Sigmoid colon (tissue), 7 donors: ENCODE results near the gene FAM9C. TPM values are rescaled to one million over a fixed set of nuclear protein-coding genes. Genes with fewer than 3 reads are reported as not detected.

ENCODE experiments used
- DNase-seq: peaks from one replicate; pipeline ENCODE4 v3.0.0-alpha.2; 2019
- H3K27ac ChIP-seq, 4 donors: fragments of 200-600 bp; sonication (generic); one replicate each; pipeline ENCODE4 v1.5.1; 2016 to 2019; ENCODE audit warnings: mild to moderate bottlenecking in 1 of 4
- H3K27me3 ChIP-seq, 3 donors: fragments of 200-600 bp; sonication (generic); one replicate each; pipeline ENCODE4 v1.5.1; 2019; ENCODE audit warnings: mild to moderate bottlenecking in 1 of 3
- H3K36me3 ChIP-seq, 4 donors: fragments of 200-600 bp; sonication (generic); one replicate each; pipeline ENCODE4 v1.5.1; 2016 to 2019
- H3K4me1 ChIP-seq, 4 donors: fragments of 200-600 bp; sonication (generic); one replicate each; pipeline ENCODE4 v1.5.1; 2017 to 2019
- H3K4me3 ChIP-seq, 4 donors: fragments of 200-600 bp; sonication (generic); one replicate each; pipeline ENCODE4 v1.5.1; 2017 to 2019; ENCODE audit warnings: mild to moderate bottlenecking in 2 of 4, moderate library complexity in 1 of 4
- H3K9me3 ChIP-seq, 4 donors: fragments of 200-600 bp in 3 of 4; sonication (generic) in 3 of 4; one replicate each; pipeline versions ENCODE4 v1.5.1 to v1.6.1; 2013 to 2019
- EP300 ChIP-seq, 4 donors: sonication (generic); formaldehyde crosslinking; IDR thresholded peaks; one replicate each; pipeline ENCODE4 v1.6.1; 2017; ENCODE audit warnings: antibody characterized with exemption in 4 of 4
- POLR2A ChIP-seq, 2 donors: fragments of 450-650 bp; IDR thresholded peaks; one replicate each; pipeline ENCODE4 v1.6.1; 2016; ENCODE audit warnings: antibody characterized with exemption in 2 of 2, mild to moderate bottlenecking in 2 of 2, moderate library complexity in 2 of 2
- POLR2AphosphoS5 ChIP-seq, 4 donors: sonication (generic); formaldehyde crosslinking; IDR thresholded peaks; one replicate each; pipeline ENCODE4 v1.6.1; 2017; ENCODE audit warnings: antibody characterized with exemption in 4 of 4
- WGBS, 2 donors: extraction: QIAGEN DNeasy Blood & Tissue Kit; methylation state at CpG; one replicate each; pipeline ENCODE4 v1.1.7; 2013; 5-methylcytosine and 5-hydroxymethylcytosine counted together
- intact Hi-C: fragments of 100-400 bp; cut with DNase I; formaldehyde crosslinking; loops from one replicate; pipeline ENCODE4 v1.15.1; 2023
- polyA plus RNA-seq, 3 donors: library from polyadenylated mRNA; stranded (reverse); fragments of 200-250 nt; gene quantifications; one replicate each; pipeline ENCODE4 v1.2.3, GENCODE V29; 2013
- total RNA-seq, 4 donors: library from RNA; depleted of rRNA; stranded (reverse); fragments of >200 nt; gene quantifications; one replicate each; pipeline ENCODE4 v1.1.0, GENCODE V29; 2016
- TF ChIP-seq, protein P1 (sequence below), 4 experiments: fragments of 450-650 bp in 3 of 4; fragments of 200-600 bp in 1 of 4; IDR thresholded peaks; one replicate each; pipeline ENCODE4 v1.5.1; 2016 to 2019; ENCODE audit warnings: antibody characterized with exemption in 4 of 4, mild to moderate bottlenecking in 3 of 4, moderate library complexity in 2 of 4
- donor health status: healthy with polysubstance abuse.
- donor health status: Bipolar disorder and iron deficiency.
- donor health status: healthy.

FAM9C gene
- total and polyA plus RNA-seq, 7 donors = 0.17 TPM; not detected in 6

DNA sequence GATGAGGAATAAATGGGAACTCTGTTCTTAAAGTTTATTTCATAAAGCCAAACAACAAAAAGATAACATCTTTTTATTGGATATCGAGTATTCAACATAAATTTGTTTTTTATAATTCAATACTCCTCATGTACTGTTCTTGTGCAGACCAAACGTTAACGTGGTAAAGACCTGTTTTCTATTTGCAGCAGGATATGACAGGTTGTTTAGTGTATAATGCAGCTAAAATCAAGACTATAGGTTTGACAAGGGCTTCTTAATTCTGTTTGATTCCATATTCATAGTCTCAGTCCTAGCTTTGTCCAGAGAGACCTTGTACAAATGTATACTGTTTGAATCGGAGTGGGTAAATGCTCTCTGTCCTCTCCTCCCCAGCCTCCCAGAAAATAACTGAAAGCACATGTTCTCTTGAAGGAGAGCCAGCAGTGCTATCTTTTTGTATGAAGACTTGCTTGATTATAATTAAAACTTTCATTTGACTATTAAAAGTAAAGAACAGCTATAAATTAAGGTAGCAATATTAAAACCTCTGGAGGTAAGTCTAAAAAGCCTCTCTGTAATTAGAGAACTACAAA is 51.8 kb downstream of the FAM9C start:
- no peaks in the 10 kb centered on the region for H3K9me3 ChIP-seq
- H3K4me3 ChIP-seq = no peak overlapping the region
- H3K36me3 ChIP-seq = no peaks in the 10 kb centered on the region
- H3K27ac ChIP-seq = no peak overlapping the region
- TF ChIP-seq POLR2AphosphoS5 (IDR thresholded peaks at IDR 0.05) = no peak
- TF ChIP-seq, protein P1, sequence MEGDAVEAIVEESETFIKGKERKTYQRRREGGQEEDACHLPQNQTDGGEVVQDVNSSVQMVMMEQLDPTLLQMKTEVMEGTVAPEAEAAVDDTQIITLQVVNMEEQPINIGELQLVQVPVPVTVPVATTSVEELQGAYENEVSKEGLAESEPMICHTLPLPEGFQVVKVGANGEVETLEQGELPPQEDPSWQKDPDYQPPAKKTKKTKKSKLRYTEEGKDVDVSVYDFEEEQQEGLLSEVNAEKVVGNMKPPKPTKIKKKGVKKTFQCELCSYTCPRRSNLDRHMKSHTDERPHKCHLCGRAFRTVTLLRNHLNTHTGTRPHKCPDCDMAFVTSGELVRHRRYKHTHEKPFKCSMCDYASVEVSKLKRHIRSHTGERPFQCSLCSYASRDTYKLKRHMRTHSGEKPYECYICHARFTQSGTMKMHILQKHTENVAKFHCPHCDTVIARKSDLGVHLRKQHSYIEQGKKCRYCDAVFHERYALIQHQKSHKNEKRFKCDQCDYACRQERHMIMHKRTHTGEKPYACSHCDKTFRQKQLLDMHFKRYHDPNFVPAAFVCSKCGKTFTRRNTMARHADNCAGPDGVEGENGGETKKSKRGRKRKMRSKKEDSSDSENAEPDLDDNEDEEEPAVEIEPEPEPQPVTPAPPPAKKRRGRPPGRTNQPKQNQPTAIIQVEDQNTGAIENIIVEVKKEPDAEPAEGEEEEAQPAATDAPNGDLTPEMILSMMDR (IDR thresholded peaks at IDR 0.05) = no peak
- no peak for TF ChIP-seq EP300 (IDR thresholded peaks at IDR 0.05)
- TF ChIP-seq POLR2A (IDR thresholded peaks at IDR 0.05) = no peak
- intact Hi-C loops = no loop called here
- no peaks in the 10 kb centered on the region for H3K27me3 ChIP-seq
- no peak for DNase-seq
- WGBS, 2 donors = 63 to 80% methylated on average over 4 of the region's 4 CpGs
- peaks cover 0 to 14% (median 4%) of the 10 kb centered on the region in 4 donors for H3K4me1 ChIP-seq

DNA sequence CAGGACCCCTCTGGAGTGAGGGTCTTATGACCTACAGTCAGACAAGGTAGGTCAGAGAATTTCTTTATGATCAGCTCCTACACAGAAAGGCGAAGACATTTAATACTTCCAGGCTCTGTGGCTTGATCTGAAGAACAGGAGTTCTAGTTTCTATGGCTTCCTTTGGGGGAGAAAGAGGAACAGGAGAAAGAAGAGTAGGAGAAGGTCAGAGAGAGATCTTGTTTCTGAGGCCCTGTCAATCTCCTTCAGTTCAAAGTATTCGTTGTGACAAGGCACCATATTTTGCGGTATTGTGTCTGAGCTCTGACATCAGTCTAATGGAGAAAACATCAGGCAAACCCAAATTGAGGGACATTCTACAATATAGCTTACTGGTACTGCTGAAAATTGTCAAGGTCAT is 52.8 kb downstream of the FAM9C start:
- Histone ChIP-seq H3K4me1 (peaks cover 0 to 14% (median 4%) of the 10 kb centered on the region in 4 donors), H3K4me3 (no peak overlapping the region), H3K27me3 (no peaks in the 10 kb centered on the region), H3K9me3 (no peaks in the 10 kb centered on the region), H3K36me3 (no peaks in the 10 kb centered on the region), H3K27ac (no peak overlapping the region)
- TF ChIP-seq POLR2AphosphoS5 (IDR thresholded peaks at IDR 0.05) (no peak), EP300 (IDR thresholded peaks at IDR 0.05) (no peak), POLR2A (IDR thresholded peaks at IDR 0.05) (no peak)
- TF ChIP-seq, protein P1 (IDR thresholded peaks at IDR 0.05) = no peak
- no peak for DNase-seq
- intact Hi-C loops = no loop called here
- 95 to 96% methylated on average over 3 of the region's 3 CpGs for WGBS, 2 donors

DNA sequence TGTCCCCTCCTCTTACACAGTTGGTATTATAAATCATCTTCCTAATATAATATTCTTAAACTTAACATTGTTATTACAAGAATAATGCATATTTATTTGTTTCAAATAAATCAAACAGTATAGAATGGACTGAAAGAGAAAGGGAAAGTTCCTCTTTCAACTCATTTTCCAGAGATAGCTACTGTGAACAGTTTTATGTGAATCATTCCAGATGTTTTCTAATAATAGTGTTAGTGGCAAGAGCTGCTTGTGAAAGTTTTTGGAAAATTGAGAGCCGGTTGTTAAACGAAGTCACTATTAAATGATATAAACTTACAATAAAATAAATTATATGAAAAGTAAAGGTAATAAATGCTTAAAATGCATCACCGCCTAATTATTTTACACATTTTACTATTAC is 55.0 kb downstream of the FAM9C start:
- TF ChIP-seq POLR2AphosphoS5 (IDR thresholded peaks at IDR 0.05) = no peak
- intact Hi-C loops = no loop called here
- Histone ChIP-seq H3K27ac (no peak overlapping the region), H3K9me3 (no peaks in the 10 kb centered on the region), H3K27me3 (no peaks in the 10 kb centered on the region), H3K36me3 (no peaks in the 10 kb centered on the region), H3K4me3 (no peak overlapping the region), H3K4me1 (peaks cover 0 to 14% (median 4%) of the 10 kb centered on the region in 4 donors)
- 57 to 71% methylated on average over 3 of the region's 3 CpGs for WGBS, 2 donors
- DNase-seq = no peak

DNA sequence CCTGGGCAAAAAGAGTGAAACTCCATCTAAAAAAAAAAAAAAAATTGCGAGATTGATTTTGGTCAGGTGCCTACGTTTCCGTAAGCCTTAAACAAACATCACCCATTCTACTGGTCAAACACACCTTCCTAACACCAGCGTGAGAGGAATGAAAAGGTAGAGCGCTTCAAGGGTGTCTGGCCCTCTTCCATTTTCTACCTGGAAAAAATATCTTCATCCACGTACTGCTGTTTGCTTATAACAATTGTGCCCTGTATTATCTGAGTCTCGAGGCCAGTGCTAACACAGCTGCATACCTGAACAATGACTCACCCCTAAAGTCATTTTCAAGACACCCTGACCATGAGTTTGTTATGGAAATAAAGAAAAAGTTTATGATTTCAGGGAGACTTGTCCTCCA is 55.6 kb downstream of the FAM9C start:
- 14 to 73% methylated on average over 7 of the region's 7 CpGs for WGBS, 2 donors
- no peak for DNase-seq
- Histone ChIP-seq H3K9me3 (no peaks in the 10 kb centered on the region), H3K4me1 (peaks cover 0 to 14% (median 4%) of the 10 kb centered on the region in 4 donors), H3K27me3 (no peaks in the 10 kb centered on the region), H3K4me3 (no peak overlapping the region), H3K27ac (no peak overlapping the region), H3K36me3 (no peaks in the 10 kb centered on the region)
- intact Hi-C loops = no loop called here
- TF ChIP-seq POLR2A (IDR thresholded peaks at IDR 0.05) (no peak), EP300 (IDR thresholded peaks at IDR 0.05) (no peak), POLR2AphosphoS5 (IDR thresholded peaks at IDR 0.05) (no peak)
- TF ChIP-seq, protein P1 (IDR thresholded peaks at IDR 0.05) = no peak

DNA sequence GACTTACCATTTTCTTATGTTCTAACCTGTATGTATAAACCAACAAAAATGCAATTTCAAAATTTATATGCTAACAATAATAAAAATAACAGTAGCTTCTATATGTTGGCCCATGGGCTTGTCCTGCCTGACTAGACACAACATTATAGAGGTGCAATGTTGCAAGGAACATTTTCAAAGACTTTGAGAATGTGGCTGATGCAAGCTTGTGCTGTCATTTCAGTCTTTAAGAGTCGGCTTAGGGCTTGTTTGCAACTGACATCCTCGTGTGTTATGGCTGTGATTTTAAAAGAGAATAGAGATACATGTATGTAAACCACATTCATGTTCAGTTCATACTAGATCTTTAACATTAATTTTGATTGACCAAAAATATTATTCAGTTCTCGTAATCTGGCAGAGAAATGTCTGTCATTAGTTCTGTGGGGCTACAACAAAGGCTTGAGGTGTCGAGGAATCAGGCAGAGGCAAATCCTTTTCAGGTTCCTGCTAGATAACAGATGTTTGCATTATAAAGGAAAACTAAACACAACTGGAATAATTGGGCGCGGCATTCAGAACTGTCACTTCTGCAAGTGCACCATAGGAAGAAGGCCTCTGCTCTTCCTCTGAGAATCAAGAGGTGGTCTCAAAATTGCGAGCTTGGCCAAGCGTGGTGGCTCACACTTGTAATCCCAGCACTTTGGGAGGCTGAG is 56.4 kb downstream of the FAM9C start:
- Histone ChIP-seq H3K36me3 (no peaks in the 10 kb centered on the region), H3K4me3 (no peak overlapping the region), H3K9me3 (no peaks in the 10 kb centered on the region), H3K27me3 (no peaks in the 10 kb centered on the region), H3K4me1 (peaks cover 0 to 14% (median 4%) of the 10 kb centered on the region in 4 donors), H3K27ac (no peak overlapping the region)
- TF ChIP-seq EP300 (IDR thresholded peaks at IDR 0.05) = no peak
- TF ChIP-seq POLR2A (IDR thresholded peaks at IDR 0.05) = no peak
- intact Hi-C loops = no loop called here
- no peak for DNase-seq
- WGBS, 2 donors = 25 to 66% methylated on average over 8 of the region's 8 CpGs
